GM18909 (cell line): ENCODE data around the gene ANO6.
"Not testable (repeated sequence)": the region's sequence is repeated elsewhere in the genome, so short reads cannot be mapped to it uniquely, and the experiment has no call there.

ENCODE experiments used
- ATAC-seq: cut with Tn5 transposase; IDR thresholded peaks from one replicate; pipeline ENCODE4 v1.9.1; 2021; ENCODE audit warnings: mild to moderate bottlenecking; ENCODE audit not compliant: unreplicated experiment, poor library complexity

The ANO6 gene

DNA sequence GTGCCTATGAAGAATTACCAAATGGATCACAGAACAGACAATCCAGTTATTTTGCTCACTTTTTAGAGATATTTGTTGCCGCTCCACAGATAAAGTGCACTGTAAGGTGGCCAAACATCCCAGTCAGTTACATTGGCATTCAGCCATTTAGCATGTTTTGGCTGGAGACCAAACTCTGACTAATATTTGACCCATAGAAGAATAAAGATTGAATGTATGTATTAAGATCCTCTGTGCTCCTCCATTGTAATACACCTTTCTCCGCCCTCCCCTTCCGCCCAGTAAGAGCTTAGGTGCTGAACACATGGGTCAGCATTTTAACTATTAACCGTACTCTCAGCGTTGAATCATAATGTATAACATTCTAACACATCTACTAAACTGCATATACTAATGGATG is 163.4 kb downstream of the ANO6 start:
- ATAC-seq = no peak

DNA sequence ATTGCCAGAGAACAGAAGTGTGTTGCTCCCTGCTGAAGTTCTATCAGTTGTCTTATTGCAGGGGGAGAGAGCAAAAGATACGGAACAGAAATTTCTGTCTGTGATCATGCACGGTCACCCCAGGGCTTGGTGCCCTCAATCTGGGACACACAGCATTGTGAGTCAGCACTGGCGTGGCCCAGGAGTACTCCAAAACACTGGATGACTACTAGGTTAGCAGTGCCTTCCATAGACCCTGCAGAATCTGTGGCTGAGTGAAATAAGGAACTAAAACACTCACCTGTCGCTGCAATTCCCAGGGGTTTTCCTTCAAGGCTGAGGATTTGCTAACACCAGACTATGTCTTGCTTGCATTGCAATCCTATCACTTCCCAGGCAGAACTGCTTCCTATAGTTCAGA is 165.5 kb downstream of the ANO6 start:
- ATAC-seq = no peak

DNA sequence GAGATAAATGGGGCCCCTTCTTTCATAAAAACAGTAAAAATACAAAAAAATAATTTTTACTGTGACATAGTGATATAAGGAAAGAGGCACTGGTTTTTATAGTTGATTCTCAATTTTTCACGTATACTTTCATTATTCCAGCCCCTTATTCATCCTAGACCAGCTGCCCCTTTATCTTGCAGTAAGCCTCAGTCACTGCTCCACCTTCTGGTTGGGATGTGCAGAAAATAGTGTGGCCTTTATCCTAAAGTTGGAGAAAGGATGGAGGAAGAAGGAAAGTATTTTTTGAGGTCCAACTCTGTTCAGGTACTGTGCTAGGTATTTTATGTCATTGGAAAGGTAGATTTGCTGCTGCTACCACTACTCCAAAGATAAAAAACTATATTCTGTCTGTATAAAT is 172.7 kb downstream of the ANO6 start:
- ATAC-seq = no peak

DNA sequence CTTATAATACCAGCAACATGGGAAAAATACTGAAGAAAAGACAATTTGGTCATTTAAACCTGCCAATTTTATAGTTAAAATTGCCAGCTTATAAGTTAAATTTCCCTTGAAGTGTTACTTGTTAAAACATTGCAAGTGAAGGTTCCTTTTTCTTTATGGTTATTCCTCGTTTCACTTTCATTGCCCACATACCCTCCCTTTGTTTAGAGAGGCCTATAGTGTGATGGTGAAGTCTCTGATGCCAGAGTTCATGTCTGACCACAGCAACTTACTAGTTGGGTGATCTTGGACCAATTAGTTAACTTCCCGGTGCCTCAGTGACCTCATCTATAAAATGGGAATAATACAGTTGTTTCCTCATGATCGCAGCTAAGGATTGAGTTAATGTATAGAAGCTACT is 173.5 kb downstream of the ANO6 start:
- ATAC-seq = no peak

GRCh38 chr12:45397499-45397898 is 181.6 kb downstream of the ANO6 start:
- not testable (repeated sequence) for ATAC-seq

GRCh38 chr12:45398552-45398951 is 182.7 kb downstream of the ANO6 start:
- no peak for ATAC-seq

DNA sequence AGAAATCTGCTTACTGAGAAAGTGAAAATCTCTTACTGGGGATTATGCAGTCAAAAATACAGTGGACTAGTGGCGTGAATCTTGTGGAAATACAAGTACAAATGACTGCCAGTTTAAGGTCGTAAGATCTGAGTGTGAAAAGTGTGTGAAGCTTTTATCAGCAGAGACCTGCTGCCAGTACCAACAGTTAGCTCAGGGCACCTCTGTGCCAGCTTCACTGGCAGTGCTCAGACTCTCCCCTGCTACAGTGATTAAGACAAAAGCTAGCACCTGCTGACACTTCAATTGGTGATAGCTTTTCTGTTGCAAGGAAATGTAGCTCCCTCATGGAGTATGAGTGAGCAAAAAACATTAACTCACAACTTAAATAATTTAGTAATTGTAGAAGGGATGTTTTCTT is 185.1 kb downstream of the ANO6 start:
- no peak for ATAC-seq

GRCh38 chr12:45402288-45402687 is 186.4 kb downstream of the ANO6 start:
- no peak for ATAC-seq

DNA sequence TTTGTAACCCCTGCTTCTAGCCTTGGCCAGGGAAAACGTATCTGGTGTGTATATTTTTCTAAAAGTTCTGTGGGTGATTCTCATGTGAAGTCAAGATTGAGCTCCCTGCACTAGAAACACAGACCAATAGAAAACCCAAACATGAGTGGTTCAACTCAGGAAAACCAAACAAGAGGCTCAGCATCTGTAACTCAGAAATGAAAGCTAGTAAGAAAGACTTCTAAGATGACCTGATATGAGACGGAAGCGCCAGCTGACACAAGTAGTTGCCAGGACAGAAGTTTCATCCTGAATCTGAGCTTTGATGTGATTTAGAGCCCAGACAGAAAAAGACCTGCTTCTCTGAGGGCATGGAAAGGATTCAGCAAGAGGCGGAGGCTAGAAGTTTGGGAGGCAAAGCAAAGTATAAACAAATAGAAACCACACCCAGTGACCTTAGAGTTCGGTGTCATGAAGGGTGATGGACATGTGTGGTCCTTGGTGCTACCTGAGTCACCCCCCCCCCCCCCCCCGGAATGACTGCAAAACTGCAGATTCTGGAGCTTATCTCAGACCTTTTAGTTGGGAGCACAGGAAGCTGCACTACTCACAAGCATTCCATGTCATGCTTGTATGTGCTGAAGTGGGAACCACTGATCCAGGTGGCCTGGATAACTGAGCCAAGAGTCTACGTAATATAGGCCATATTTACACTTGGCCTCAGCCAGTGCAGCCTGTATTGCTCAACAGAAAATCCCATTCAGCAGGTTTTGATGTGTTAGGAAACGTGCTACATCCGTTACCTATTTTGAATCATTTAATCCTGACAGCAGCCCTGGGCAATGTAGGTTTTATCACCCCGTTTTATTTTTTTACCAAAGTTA is 191.3 kb downstream of the ANO6 start:
- ATAC-seq = no peak

GRCh38 chr12:45407981-45408728 is 192.3 kb downstream of the ANO6 start:
- ATAC-seq = no peak

- no peak for ATAC-seq
Measured at GRCh38 chr12:45408729-45409114, 192.8 kb downstream of the ANO6 start.

DNA sequence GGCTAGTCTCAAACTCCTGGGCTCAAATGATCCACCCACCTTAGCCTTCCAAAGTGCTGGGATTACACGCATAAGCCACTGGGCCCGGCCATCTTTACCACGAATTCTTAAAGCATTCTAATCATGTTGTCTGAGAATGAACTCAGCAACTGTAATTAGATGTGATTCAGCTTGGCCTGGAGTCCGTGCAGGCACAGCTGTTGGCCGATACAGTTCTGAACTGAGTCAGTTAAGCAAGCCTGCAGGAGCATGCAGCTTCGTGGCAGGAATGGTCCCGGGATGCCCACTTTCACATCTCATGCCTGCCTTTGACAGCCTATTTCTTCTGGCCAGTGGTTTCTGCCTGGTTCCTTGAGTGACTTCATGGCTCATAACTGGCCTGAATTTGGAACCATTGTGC is 194.1 kb downstream of the ANO6 start:
- ATAC-seq = no peak

- no peak for ATAC-seq
Measured at GRCh38 chr12:45411626-45412025, 195.7 kb downstream of the ANO6 start.

- ATAC-seq = peak; percentile 95
Measured at GRCh38 chr12:45415393-45415817, 199.5 kb downstream of the ANO6 start.

DNA sequence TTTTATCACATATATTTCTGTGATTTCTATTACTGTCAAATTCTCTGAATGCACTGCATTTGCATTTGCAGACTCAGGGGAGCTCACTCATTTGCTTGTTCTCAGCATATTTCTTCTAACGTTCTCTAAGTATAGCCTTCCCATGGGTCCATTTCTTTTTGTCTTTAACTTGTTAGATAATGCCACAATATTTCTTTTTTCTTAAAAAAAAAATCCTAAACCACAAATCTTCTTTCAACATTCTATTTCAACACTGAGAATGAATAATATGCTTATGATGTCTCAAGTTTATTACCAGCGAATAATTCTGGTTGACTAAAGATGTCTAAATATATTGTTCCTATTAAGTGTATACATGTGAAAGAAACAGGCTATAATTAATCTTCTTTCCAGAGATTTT is 200.2 kb downstream of the ANO6 start:
- no peak for ATAC-seq

GRCh38 chr12:45418520-45418919 is 202.6 kb downstream of the ANO6 start:
- ATAC-seq = no peak

DNA sequence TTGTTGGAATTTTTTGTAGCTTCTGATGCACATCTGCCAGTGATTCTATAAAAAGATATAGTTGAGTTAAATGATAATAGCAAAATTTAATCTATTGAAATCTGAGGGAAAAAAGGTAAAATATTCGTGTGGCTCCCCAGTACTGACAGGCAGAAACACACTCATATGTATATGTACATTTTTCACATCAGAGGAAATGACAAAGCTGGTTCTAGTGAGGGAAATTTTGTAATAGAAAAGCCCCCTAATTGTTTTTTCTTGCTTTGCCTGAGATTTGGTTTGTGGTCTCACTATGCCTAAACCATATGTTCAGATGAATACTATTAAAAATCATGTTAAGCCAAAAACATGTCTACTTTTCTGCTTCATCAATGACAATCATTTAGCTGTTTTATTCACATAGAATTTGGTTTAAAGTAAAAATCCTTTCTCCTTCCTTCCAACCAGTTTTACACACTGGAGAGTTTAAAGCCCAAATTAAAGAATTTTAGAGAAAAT is 203.5 kb downstream of the ANO6 start:
- ATAC-seq = no peak

- no peak for ATAC-seq
Measured at GRCh38 chr12:45421736-45422135, 205.8 kb downstream of the ANO6 start.

GRCh38 chr12:45423931-45424330 is 208.0 kb downstream of the ANO6 start:
- ATAC-seq = no peak

- ATAC-seq = no peak
Measured at GRCh38 chr12:45425426-45425825, 209.5 kb downstream of the ANO6 start.

GRCh38 chr12:45426294-45426693 is 210.4 kb downstream of the ANO6 start:
- ATAC-seq = no peak
